ENCODE measurements around the gene TP73. TPM values are rescaled to one million over a fixed set of nuclear protein-coding genes. Genes with fewer than 3 reads are reported as not detected.

The TP73 gene
- total RNA-seq, 1 experiment from 2014 or later = 4.4 TPM

DNA sequence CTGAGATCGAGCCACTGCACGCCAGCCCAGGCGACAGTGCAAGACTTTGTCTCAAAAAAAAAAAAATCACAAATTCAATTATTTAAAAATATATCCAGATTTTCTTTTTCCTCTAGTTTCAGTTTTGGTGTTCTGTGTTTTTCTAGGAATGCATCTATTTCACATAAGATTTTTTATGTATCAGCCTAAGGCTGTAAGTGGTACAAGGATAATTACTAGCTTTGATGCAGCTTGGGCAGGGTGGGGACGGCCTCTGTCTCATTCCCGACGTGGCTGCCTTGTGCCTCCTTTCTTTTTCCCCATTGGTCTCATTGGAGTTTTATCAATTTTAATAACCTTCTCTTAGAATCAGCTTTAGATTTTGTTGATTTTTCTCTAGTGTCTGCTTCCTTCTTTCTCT is 106.8 kb downstream of the TP73 start:
- no peak for DNase-seq (ENCODE audit: low read depth)
- in situ Hi-C loops (cut with HindIII; ENCODE audit: low pct_unique_long_range_greater_than_20kb, low sequenced_read_pairs) = no loop called here

DNA sequence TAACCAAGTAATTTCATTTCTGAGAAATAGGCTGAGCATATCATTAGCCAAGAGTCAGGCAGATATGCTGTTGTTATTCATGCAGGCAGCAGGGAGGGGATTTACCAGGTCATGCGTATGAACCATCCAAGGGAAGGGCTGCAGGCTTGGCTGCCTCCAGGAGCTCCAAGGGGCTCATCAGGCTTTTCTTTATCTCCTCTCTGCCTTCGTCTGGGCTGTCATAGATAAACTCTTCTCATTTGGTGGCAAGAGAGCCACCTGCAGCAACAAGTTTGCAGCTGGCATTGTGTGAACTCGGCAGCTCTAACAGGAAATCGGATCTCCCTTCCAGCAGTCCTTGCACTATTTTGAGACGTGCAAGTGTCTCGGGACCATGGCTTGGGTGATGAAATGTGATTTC is 107.5 kb downstream of the TP73 start:
- no peak for DNase-seq (ENCODE audit: low read depth)
- in situ Hi-C loops (cut with HindIII; ENCODE audit: low pct_unique_long_range_greater_than_20kb, low sequenced_read_pairs) = no loop called here

DNA sequence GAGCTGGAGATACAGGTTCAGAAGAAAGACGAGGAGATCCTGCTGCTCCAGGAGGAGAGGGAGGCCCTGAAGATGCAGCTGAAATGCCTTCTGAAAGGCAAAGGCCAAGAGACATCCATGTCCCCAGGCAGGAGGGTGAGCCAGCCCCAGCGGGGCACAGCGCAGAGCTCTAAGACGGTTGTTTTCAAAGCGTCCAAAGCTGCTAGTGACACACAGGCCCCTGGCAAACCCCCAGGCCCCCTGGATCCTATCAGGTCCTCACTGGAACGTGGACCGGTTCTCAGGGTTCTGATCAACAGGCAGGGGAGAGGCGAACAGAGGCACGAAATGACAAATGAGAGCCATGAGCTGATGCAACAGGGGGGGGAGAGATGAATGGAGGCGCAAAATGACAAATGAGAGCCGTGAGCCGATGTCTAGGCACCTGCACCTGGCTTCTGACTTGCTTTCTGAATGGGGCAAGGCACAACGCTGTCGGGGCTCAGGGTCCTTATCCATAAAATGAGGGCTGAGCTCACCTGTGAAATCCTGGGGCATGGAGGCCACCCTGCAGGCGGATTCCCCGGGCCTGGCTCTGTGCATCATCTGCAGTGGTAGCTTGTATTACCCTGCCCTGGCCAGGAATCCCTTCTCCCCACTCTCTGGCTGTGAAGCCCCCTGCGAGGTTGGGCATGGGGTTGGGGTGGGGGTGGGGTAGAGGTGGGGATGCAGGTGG is 109.1 kb downstream of the TP73 start:
- in situ Hi-C loops (cut with HindIII; ENCODE audit: low pct_unique_long_range_greater_than_20kb, low sequenced_read_pairs) = no loop called here
- DNase-seq (ENCODE audit: low read depth) = no peak

DNA sequence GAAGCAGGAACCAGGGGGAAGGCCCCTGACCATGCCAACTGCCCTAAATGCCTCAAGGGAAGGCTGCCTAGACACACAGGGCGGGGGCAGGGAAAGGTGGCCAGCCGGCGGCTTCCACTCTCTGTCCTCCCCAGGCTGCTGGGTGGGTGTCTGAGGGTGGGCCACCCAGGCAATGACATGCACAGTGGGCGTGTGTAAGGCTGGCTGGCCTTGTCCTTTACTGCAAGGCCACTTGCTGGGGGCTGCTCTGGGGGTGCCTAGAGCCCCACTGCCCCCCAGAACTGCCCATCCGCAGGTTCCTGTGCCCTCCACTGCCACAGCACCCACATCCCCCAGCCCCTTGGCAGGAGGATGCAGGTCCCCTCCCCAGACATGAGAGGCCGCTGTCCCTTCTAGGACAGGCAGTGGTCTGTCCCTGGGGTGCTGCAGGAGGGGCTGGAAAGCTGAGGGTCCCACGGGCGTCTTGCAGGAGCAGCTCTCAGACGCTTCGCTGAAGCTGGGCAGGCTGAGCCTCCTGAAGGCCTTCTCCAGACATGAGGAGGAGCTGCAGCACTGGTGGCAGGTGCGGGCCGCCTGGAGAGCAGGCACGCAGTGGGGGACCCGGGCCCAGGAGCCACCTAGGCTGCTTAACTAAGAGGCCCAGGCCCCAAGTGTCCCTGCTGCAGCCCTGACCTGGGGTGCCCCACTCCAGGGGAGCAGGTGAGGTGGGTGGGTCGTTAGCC is 110.0 kb downstream of the TP73 start:
- DNase-seq (ENCODE audit: low read depth) = no peak
- in situ Hi-C loops (cut with HindIII; ENCODE audit: low pct_unique_long_range_greater_than_20kb, low sequenced_read_pairs) = no loop called here

DNA sequence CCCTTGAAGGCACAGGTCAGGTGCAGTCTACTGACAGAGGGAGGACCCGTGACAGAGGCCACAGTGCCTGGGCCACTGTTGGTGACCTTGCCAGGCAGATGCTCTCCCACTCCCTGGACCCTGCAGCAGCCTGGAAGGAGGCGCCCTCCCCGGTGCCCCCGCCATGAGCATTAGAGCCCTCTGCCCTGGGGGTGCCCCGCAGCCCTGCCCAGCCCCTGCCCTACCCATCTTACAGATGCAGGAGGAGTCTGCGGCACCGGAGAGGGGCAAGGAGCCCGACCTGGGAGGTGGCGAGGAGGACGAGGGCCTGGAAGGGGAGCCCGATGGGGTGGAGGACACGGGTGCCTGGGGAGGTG is 110.5 kb downstream of the TP73 start:
- in situ Hi-C loops (cut with HindIII; ENCODE audit: low pct_unique_long_range_greater_than_20kb, low sequenced_read_pairs) = no loop called here
- no peak for DNase-seq (ENCODE audit: low read depth)

DNA sequence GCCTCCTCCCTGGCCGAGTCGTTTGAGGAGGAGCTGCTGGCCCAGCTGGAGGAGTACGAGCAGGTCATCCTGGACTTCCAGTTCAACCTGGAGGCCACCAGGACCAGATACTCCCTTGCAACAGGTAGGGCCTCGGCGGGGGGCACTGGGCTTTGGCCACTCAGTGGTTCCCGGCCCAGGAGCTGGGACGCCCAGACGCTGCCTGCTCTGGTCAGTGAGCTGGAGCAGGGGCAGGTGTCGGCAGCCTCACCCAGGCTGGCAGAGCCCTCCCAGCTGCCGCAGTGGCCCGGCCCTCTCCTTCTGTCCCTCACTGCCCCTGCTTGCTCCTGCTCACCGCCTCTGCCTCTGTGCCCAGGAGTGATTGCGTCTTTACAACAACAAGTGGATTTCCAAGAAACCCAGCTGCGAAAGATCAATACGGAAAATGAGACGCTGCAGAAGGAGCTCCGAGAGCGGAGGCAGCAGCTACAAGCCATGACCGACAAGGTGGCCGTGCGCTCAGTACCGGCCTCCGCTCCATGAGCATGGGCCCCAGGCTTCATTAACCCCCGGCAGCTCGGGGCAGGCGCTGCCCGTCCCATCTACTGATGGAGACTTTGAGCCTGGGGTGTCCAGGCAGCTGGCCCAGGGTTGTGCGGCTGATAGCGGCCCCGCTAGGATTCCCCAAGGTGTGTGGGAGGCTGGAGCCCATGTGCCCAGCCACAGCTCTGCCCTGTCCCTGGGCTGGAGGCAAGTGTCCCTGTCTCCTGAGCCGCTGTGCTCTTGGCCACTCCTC is 111.2 kb downstream of the TP73 start:
- in situ Hi-C loops (cut with HindIII; ENCODE audit: low pct_unique_long_range_greater_than_20kb, low sequenced_read_pairs) = no loop called here
- no peak for DNase-seq (ENCODE audit: low read depth)

DNA sequence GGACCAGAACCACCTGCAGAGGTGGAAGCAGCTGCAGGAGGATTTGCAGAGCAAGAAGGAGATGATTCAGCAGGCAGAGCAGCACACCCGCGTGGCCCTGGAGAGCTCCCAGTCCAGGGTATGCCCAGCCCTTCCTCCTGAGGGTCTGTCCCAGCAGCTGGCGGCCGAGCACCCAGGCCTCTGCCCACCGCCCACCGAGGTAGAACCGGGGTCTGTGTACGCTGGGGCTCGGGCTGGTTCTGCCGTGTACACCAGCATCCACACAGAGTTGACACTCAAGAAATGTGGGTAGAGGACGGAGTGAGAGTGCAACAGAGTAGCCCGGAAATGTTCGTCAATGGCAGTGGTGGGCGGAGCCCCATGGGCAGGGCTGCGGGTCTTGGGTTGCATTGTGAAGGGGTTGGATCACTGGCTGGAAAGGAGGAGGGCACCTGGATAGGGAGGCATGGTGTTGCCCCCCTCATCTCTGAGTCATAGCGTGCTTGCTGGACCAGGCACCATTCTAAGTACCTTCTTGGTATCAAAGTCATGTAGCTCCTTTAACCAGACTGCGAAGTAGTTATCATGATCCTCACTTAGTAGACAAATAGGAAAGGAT is 115.1 kb downstream of the TP73 start:
- no peak for DNase-seq (ENCODE audit: low read depth)
- in situ Hi-C loops (cut with HindIII; ENCODE audit: low pct_unique_long_range_greater_than_20kb, low sequenced_read_pairs) = no loop called here

DNA sequence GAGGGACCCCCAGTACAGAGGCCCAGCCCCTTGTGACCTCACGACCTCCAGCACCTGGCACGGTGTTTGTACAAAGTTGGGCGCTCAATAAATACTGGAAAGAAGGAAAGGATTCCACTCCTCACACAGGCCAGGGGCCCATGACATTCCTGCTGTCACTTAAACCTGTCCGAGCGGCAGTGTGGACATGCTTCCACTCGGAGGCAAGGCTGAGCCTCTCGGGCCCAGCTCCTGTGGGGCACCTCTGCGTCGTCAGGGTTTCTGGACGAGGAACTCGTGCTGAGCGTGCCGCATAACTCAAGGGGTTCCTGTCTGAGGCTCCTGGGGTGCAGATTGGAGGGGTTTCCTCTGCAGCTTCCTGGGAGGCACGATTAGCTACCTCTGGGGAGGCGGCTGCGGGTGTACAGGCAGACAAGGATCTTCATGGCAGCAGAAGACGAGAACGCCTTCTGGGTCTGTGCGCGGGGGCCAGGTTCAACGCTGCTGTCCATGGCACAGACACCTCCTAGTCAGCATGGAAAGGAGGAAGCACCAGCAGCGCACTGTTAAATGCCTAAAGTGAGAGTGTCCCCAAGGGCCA is 116.6 kb downstream of the TP73 start:
- in situ Hi-C loops (cut with HindIII; ENCODE audit: low pct_unique_long_range_greater_than_20kb, low sequenced_read_pairs) = no loop called here
- no peak for DNase-seq (ENCODE audit: low read depth)

DNA sequence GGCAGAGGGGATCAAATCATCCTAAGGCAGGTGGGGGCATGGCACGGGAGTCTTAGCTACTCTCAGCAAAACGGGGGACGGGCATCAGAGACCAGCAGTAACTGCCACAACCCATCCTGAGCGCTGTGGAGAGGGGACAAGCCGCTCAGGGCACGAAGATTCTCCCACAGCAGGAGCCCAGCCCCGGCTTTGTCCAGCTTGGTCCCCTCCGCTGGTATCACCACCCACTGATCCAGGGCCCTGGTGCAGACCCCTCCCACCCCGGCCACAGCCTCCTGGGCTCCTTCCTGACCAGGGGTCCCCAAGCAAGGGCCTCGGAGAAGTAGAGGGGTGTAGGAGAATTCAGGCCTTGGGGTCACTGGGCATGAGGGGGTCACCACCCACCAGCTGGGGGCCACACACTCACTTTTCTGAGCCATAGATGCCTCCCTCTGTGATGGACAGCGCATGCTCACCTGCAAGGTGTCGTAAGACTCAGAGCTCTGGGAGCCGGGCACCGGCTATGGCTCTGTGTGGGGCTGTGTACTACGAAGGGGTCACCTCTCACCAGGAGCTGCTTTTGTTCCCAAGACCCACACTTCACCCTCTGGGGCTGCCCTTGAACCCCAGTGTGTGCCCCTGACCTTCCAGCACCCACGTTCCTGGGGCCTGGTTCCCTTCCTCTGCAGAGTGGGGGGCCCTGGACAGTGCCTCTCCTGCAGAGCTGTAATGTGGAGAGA is 117.9 kb downstream of the TP73 start:
- in situ Hi-C loops (cut with HindIII; ENCODE audit: low pct_unique_long_range_greater_than_20kb, low sequenced_read_pairs) = no loop called here

DNA sequence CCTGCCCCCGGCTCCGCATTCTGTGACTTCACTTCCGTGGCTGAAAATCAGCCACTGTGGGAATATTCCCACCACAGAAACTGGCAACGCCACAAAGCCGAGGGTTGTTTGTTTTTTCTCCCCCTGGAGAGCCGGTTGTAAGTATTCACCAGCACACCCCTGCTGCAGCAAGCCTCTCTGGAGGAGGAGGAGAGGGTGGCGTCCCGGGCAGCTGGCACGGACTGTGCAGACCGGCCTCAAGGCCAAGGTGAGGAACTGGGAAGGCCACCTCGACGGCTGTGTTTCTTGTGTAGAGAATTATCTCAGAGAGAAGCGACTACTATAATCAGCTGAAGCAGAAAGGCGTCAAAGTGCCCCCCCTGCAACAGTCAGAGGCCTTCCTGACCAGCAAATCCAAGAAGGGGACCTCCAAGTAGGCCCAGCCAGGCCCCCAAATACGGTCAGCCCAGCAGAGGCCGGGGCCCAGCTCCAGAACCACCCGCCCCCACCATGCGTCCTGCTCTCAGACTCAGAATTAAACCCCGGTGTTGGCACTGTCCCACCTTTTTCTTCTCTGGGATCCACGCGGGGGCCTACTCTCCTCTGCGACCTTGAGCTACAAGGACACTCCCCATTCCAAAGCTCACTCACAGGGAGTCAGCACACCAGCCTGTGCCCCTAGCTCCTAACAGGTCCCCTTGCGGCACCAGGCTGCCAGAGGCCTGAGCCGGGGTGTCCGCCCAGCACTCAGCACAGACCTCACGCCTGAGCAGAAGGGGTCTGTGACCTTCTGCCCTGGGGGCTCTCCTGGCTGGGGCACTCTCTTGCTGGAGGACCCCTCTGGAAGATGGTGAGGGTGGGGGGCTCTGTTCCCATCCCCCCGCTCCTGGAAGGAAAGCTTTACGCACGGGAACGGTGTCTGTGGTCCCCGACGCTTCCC is 119.1 kb downstream of the TP73 start:
- in situ Hi-C loops (cut with HindIII; ENCODE audit: low pct_unique_long_range_greater_than_20kb, low sequenced_read_pairs) = no loop called here
- DNase-seq (ENCODE audit: low read depth) = no peak

More for the DNA sequence above, 117.9 kb downstream of the TP73 start:
- DNase-seq (ENCODE audit: low read depth) = no peak

DNA sequence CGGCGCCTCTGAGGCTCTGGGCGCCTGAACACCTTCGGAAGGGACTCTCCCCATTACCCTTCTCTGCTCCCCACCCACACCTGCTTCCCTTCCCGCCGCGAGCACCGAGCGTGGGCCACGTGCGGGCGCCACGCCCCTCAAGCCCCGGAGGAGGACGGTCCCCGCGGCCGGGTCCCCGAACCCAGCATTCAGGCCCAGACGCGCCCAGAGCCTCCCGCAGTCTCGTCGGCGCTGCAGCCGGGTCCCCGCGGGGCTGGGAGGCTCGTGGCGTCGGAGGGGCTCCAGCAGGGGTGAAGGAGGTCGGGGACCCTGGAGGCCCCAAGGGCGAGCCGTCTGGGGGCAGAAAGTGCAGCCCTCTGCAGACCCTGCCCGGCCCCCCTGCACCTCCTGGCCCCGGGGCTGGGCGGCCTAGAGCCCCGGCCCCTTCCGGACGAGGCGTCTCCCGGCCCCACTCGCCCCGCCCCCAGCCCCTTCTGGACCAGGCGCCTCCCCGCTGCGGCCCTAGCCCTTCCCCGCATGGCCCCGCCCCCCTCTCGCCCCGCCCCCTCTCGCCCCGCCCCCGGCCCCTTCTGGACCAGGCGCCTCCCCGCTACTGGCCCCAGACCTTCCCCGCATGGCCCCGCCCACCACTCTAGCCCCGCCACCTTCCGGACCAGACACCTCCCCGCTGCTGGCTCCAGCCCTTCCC is 119.9 kb downstream of the TP73 start:
- DNase-seq (ENCODE audit: low read depth) = peak; percentile 18
- in situ Hi-C loops (cut with HindIII; ENCODE audit: low pct_unique_long_range_greater_than_20kb, low sequenced_read_pairs) = no loop called here

DNA sequence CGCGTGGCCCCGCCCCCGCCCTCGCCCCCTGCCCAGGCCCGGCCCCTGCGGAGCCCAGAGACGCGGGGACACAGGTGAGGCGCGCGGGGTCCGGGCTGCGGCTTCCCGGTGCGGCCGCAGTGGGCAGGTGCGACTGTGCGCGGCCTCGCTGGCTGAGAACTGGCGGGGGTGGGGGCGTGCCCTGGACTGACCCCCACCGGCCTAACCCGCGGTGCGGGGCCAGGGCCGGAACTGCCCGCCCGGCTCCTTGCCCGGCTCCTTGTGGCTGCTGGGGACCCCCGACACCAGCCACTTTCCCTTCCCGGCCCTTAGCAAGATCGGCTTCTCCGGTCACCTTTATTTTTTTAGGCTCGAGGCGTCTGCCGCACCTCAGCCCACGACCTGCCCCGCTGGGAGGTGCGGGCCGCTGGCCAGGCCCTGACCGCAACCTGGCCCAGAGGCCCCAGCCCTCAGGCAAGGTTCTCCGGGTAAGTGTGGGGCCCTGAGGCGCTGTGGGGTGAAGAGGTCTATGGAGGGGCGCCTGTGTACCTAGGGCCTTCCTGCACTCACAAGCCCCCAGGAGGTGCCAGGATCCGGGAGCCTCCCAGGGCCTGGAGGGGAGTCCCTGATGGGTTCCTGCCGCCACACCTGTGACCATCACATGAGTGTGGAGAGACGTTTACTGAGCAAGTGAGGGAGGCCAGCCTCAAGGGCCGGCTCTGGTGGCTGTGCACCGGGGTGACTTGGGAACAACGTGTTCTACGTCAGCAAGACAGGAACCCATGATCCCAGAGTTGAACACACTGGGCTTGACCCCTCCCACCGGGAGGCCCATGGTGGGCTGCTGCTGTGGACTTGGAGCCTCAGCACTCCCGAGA is 120.6 kb downstream of the TP73 start, which contains the start of gene SMIM1:
SMIM1 (plus strand) TSS at position 35 of the 857 bp plus-strand sequence. CDS start 2,625 bp downstream, outside the sequence.
- in situ Hi-C loops (cut with HindIII; ENCODE audit: low pct_unique_long_range_greater_than_20kb, low sequenced_read_pairs) = no loop called here
- DNase-seq (ENCODE audit: low read depth) = no peak

DNA sequence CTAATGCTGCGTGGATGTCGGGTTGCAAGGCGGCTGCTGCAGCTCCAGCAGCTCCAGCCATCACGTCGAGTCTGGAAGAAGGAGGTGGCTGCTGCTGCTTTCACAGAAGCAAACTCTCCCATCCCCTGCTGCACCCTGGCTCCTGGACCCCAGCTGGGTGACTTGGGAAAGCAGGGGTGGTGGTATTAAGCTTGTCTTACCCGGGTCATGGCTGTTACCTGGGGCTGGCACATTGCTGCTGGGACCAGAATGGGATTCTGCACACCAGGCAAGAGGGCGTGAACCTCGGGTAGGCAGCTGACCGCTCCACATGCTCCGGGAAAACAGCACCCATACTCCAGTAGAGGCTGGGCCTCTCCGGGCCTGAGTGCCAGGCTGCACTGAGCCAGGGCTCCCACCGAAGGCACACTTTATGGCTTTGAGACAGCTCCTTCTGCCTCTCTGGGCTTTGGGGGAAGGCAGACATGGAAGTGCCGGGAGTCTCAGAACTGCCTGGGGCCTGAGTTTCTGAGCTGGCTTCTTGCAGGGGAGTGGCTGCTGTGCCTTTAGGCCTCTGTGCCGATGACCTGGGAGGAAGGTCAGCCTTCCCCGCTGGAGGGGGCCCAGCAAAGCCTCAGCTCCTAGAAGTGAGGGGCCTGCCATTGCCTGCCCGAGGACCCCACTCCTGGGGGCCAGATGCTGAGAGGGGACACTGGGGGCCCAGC is 121.4 kb downstream of the TP73 start:
- in situ Hi-C loops (cut with HindIII; ENCODE audit: low pct_unique_long_range_greater_than_20kb, low sequenced_read_pairs) = no loop called here
- no peak for DNase-seq (ENCODE audit: low read depth)

DNA sequence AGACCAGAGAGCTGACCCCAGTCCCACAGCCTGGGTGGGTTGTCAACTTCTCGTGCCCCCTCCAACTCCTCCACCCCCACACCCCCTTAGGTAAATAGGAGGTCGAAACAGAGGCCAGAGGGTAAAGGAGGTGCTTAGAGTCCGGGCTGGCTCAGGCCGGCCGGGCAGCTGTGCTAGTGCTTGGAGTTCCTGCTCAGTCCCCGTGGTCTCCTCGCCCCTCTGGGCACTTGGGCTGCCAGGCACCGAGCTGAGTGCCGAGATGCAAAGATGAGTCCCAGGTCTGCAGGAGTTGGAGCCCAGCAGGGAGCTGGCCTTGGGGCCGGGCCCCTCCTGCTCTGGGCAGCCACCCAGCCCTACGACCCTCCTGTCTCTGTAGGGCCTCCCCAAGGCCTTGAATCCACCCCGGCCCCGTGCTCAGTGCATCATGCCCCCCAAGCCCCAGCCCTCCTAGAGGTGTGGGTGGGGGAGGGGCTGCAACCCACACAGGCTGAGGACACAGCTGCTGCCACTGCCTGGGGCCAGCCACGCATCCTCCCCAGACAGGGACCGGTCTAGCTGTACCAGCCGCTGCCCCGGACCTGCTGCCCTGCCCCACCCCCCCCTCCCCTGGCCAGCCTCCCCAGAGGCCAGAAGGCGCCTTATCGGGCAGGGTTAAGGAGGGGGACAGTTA is 122.1 kb downstream of the TP73 start:
- in situ Hi-C loops (cut with HindIII; ENCODE audit: low pct_unique_long_range_greater_than_20kb, low sequenced_read_pairs) = no loop called here
- no peak for DNase-seq (ENCODE audit: low read depth)

Data from Caki2 (cell line).